HG02852 (cell line): ENCODE measurements around the gene ITPK1.

Experiments used
- ATAC-seq: cut with Tn5 transposase; IDR thresholded peaks from one replicate; pipeline ENCODE4 v1.9.1; 2021; ENCODE audit warnings: mild to moderate bottlenecking, moderate library complexity; ENCODE audit not compliant: unreplicated experiment

ITPK1 gene

GRCh38 chr14:92994131-92994676, 121.5 kb downstream of the ITPK1 start:
- no peak for ATAC-seq

GRCh38 chr14:92993302-92993701, 122.4 kb downstream of the ITPK1 start:
- ATAC-seq, result no peak

- no peak for ATAC-seq
These were observed 124.2 kb downstream of the ITPK1 start for GRCh38 chr14:92991536-92991935.

- ATAC-seq, result no peak
These were observed 125.0 kb downstream of the ITPK1 start for GRCh38 chr14:92990456-92991430.

- ATAC-seq, result no peak
These were observed 126.7 kb downstream of the ITPK1 start for GRCh38 chr14:92988786-92989755.

GRCh38 chr14:92987713-92988510, 127.8 kb downstream of the ITPK1 start:
- ATAC-seq, result no peak

GRCh38 chr14:92987148-92987570, 128.6 kb downstream of the ITPK1 start:
- no peak for ATAC-seq

- no peak for ATAC-seq
These were observed 129.2 kb downstream of the ITPK1 start for GRCh38 chr14:92986254-92987147.

GRCh38 chr14:92985521-92985920, 130.2 kb downstream of the ITPK1 start:
- no peak for ATAC-seq

GRCh38 chr14:92984896-92985295, 130.8 kb downstream of the ITPK1 start:
- no peak for ATAC-seq

- ATAC-seq, result no peak
These were observed 131.5 kb downstream of the ITPK1 start for GRCh38 chr14:92984082-92984788.

- ATAC-seq, result no peak
These were observed 132.8 kb downstream of the ITPK1 start for GRCh38 chr14:92982956-92983355.

- no peak for ATAC-seq
These were observed 134.0 kb downstream of the ITPK1 start for GRCh38 chr14:92981726-92982125.

GRCh38 chr14:92980866-92981265, 134.9 kb downstream of the ITPK1 start:
- no peak for ATAC-seq

GRCh38 chr14:92978229-92979021, 137.3 kb downstream of the ITPK1 start:
- ATAC-seq, result no peak

GRCh38 chr14:92976268-92976667, 139.5 kb downstream of the ITPK1 start:
- no peak for ATAC-seq

- ATAC-seq, result no peak
These were observed 141.0 kb downstream of the ITPK1 start for GRCh38 chr14:92974541-92975345.
